Measurements from ENCODE around the gene TFR2.
A peak's percentile ranks its signal among the peaks of the same experiment; 100 is the strongest.

Gene TFR2

GRCh38 chr7:100654908-100655831 is 13.8 kb upstream of the TFR2 start:
- DNase-seq: no peak

- no peak for DNase-seq
Measured at GRCh38 chr7:100649826-100650565, 8.6 kb upstream of the TFR2 start.

GRCh38 chr7:100642534-100642907 is 1.2 kb upstream of the TFR2 start:
- DNase-seq: no peak

GRCh38 chr7:100641860-100642533 is 645 bp upstream of the TFR2 start:
- DNase-seq: no peak

- DNase-seq: no peak
Measured at GRCh38 chr7:100640517-100641440, 573 bp downstream of the TFR2 start.

GRCh38 chr7:100639995-100640516 is 1.3 kb downstream of the TFR2 start:
- DNase-seq: no peak

GRCh38 chr7:100632951-100633717 is 8.2 kb downstream of the TFR2 start:
- DNase-seq: peak in 15 of 51 donors; percentile 1 to 33 (median 14)

GRCh38 chr7:100630066-100630465 is 11.3 kb downstream of the TFR2 start:
- DNase-seq: no peak

- no peak for DNase-seq
Measured at GRCh38 chr7:100629117-100629716, 12.1 kb downstream of the TFR2 start.

- DNase-seq: no peak
Measured at GRCh38 chr7:100627238-100627549, 14.2 kb downstream of the TFR2 start.

GRCh38 chr7:100626530-100627237 is 14.7 kb downstream of the TFR2 start:
- DNase-seq: peak in 42 of 51 donors; percentile 2 to 74 (median 47)

- DNase-seq: no peak
Measured at GRCh38 chr7:100626055-100626454, 15.3 kb downstream of the TFR2 start.

GRCh38 chr7:100623951-100624824 is 17.2 kb downstream of the TFR2 start:
- DNase-seq: no peak

- no peak for DNase-seq
Measured at GRCh38 chr7:100621554-100621953, 19.8 kb downstream of the TFR2 start.

- DNase-seq: no peak
Measured at GRCh38 chr7:100620804-100621203, 20.5 kb downstream of the TFR2 start.

GRCh38 chr7:100620239-100620638 is 21.1 kb downstream of the TFR2 start:
- DNase-seq: no peak

- DNase-seq: no peak
Measured at GRCh38 chr7:100614308-100614861, 27.0 kb downstream of the TFR2 start.

All from hypothalamus (tissue), 51 donors.